Measurements from ENCODE around the gene MAP2K7.

MAP2K7 gene

DNA sequence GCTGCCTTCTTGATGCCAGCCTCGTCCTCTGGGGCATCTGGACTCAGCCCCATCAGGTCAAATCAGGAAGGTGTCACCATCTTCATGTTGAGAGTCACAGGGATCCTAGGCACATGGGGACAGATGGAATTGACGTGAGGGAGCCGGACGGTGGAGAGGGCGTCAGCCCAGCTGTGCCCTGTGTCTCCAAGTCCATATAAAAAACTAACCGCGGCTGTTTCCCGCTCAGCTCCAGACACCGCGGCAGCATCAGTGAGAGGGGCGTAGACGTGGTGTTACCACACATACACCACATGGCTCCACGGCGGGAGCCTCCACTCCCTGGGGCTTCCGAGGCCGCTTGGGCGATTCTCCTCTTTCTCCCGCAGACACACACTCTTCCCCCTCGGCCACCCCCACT is 23.8 kb upstream of the MAP2K7 start:
- TF ChIP-seq, protein P1, sequence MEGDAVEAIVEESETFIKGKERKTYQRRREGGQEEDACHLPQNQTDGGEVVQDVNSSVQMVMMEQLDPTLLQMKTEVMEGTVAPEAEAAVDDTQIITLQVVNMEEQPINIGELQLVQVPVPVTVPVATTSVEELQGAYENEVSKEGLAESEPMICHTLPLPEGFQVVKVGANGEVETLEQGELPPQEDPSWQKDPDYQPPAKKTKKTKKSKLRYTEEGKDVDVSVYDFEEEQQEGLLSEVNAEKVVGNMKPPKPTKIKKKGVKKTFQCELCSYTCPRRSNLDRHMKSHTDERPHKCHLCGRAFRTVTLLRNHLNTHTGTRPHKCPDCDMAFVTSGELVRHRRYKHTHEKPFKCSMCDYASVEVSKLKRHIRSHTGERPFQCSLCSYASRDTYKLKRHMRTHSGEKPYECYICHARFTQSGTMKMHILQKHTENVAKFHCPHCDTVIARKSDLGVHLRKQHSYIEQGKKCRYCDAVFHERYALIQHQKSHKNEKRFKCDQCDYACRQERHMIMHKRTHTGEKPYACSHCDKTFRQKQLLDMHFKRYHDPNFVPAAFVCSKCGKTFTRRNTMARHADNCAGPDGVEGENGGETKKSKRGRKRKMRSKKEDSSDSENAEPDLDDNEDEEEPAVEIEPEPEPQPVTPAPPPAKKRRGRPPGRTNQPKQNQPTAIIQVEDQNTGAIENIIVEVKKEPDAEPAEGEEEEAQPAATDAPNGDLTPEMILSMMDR (IDR thresholded peaks at IDR 0.05; ENCODE audit: insufficient read depth, low read depth, low read length, missing control alignments): no peak
- no peak overlapping the region for H3K4me3 ChIP-seq (ENCODE audit: low read length)
- no peak for DNase-seq (ENCODE audit: low read depth)

DNA sequence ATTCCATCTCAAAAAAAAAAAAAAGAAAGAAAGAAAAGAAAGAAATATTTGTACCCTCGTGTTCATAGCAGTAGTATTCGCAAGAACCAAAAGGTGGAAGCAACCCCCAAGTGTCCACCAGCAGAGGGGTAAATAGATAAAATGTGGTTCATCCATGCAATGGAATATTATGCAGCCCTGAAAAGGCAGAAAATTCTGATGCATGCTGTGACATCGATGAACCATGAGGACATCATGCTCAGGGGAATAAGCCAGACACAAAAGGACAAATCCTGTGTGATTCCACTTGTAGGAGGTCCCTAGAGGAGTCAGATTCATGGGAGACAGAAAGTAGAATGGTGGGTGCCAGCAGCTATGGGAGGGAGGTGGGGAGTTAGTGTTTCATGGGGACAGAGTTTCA is 21.8 kb upstream of the MAP2K7 start:
- TF ChIP-seq, protein P1 (IDR thresholded peaks at IDR 0.05; ENCODE audit: insufficient read depth, low read depth, low read length, missing control alignments): no peak

DNA sequence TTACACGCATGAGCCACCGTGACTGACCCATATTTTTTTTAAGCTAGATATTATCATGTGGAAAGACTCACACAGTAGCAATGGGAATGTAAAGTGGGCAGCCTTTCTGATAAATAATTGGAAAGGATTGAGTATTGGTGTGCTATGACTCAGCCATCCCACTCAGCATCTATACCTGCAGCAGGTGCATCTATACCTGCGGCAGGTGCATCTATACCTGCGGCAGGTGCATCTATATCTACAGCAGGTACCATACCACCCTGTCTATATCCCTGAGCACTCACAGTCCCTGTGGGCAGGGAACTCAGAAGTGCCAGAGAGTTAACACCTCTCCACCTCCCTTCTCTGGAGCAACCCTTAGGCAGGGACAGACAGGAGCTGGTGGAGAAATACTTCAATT is 20.6 kb upstream of the MAP2K7 start:
- TF ChIP-seq, protein P1 (IDR thresholded peaks at IDR 0.05; ENCODE audit: insufficient read depth, low read depth, low read length, missing control alignments): no peak
- no peak for DNase-seq (ENCODE audit: low read depth)

More for the DNA sequence above, 21.8 kb upstream of the MAP2K7 start:
- H3K4me3 ChIP-seq (ENCODE audit: low read length): no peak overlapping the region
- no peak for DNase-seq (ENCODE audit: low read depth)

GRCh38 chr19:7883796-7884570 is 19.7 kb upstream of the MAP2K7 start:
- H3K4me3 ChIP-seq (ENCODE audit: low read length): no peak overlapping the region
- TF ChIP-seq, protein P1 (IDR thresholded peaks at IDR 0.05; ENCODE audit: insufficient read depth, low read depth, low read length, missing control alignments): no peak
- DNase-seq (ENCODE audit: low read depth): peak; percentile 38

More for the DNA sequence above, 20.6 kb upstream of the MAP2K7 start:
- H3K4me3 ChIP-seq (ENCODE audit: low read length): no peak overlapping the region

- DNase-seq (ENCODE audit: low read depth): no peak
- TF ChIP-seq, protein P1 (IDR thresholded peaks at IDR 0.05; ENCODE audit: insufficient read depth, low read depth, low read length, missing control alignments): no peak
- no peak overlapping the region for H3K4me3 ChIP-seq (ENCODE audit: low read length)
Measured at GRCh38 chr19:7885818-7886217, 17.9 kb upstream of the MAP2K7 start.

- TF ChIP-seq, protein P1 (IDR thresholded peaks at IDR 0.05; ENCODE audit: insufficient read depth, low read depth, low read length, missing control alignments): no peak
- DNase-seq (ENCODE audit: low read depth): no peak
- H3K4me3 ChIP-seq (ENCODE audit: low read length): no peak overlapping the region
Measured at GRCh38 chr19:7887408-7888144, 16.1 kb upstream of the MAP2K7 start.

All from epithelial cell of esophagus (primary cell).